ENCODE measurements around the gene MAP1S. TPM values are rescaled to one million over a fixed set of nuclear protein-coding genes. Genes with fewer than 3 reads are reported as not detected.

Gene MAP1S
- total and polyA plus RNA-seq, 8 donors, result 13.9 to 35.6 (median 22.3) TPM

GRCh38 chr19:17747205-17748098, 28.2 kb downstream of the MAP1S start:
- Histone ChIP-seq H3K36me3 (no peaks in the 10 kb centered on the region), H3K9me3 (no peaks in the 10 kb centered on the region), H3K4me1 (no peaks in the 10 kb centered on the region), H3K4me3 (peak overlapping the region; percentile 12 to 53 (median 30)), H3K27ac (no peak overlapping the region), H3K27me3 (no peaks in the 10 kb centered on the region)
- 7 to 11% methylated on average over 40 to 75 of the region's 75 CpGs for WGBS, 2 donors
- intact Hi-C loops (cut with DNase I), result no loop called here
- TF ChIP-seq CTCF (IDR thresholded peaks at IDR 0.05), result no peak
- peak; percentile 89 to 97 (median 93) for DNase-seq
- ATAC-seq, result peak; percentile 98 to 100 (median 100)
- FAIRE-seq, result no peak

- Histone ChIP-seq H3K36me3 (no peaks in the 10 kb centered on the region), H3K9me3 (no peaks in the 10 kb centered on the region), H3K27ac (no peak overlapping the region), H3K4me1 (no peaks in the 10 kb centered on the region), H3K27me3 (no peaks in the 10 kb centered on the region), H3K4me3 (no peak overlapping the region)
- WGBS, 2 donors, result 68 to 76% methylated on average over 6 of the region's 6 CpGs
- ATAC-seq (no peak), DNase-seq (no peak), FAIRE-seq (no peak)
- no peak for TF ChIP-seq CTCF (IDR thresholded peaks at IDR 0.05)
- intact Hi-C loops (cut with DNase I), result no loop called here
Measured at GRCh38 chr19:17748884-17749638, 29.8 kb downstream of the MAP1S start.

GRCh38 chr19:17749912-17750317, 30.6 kb downstream of the MAP1S start:
- no peaks in the 10 kb centered on the region for H3K4me1 ChIP-seq
- H3K27me3 ChIP-seq, result no peaks in the 10 kb centered on the region
- no peak for FAIRE-seq
- no peak for DNase-seq
- no peak for TF ChIP-seq CTCF (IDR thresholded peaks at IDR 0.05)
- intact Hi-C loops (cut with DNase I), result no loop called here
- H3K36me3 ChIP-seq, result no peaks in the 10 kb centered on the region
- WGBS, 2 donors, result 14 to 19% methylated on average over 8 of the region's 8 CpGs
- no peaks in the 10 kb centered on the region for H3K9me3 ChIP-seq
- no peak overlapping the region for H3K4me3 ChIP-seq
- no peak overlapping the region for H3K27ac ChIP-seq
- ATAC-seq, result no peak

- no peak for TF ChIP-seq CTCF (IDR thresholded peaks at IDR 0.05)
- Histone ChIP-seq H3K27ac (peak within 1 kb of the TSS in 1 of 4 donors; percentile 51), H3K27me3 (no peaks in the 10 kb centered on the region), H3K36me3 (no peaks in the 10 kb centered on the region), H3K4me3 (no peak within 1 kb of the TSS), H3K9me3 (no peaks in the 10 kb centered on the region), H3K4me1 (no peaks in the 10 kb centered on the region)
- ATAC-seq (peak in 2 of 4 donors; percentile 4 to 31), FAIRE-seq (no peak), DNase-seq (peak in 1 of 6 donors; percentile 50)
- 53 to 66% methylated on average over 28 of the region's 28 CpGs for WGBS, 2 donors
- intact Hi-C loops (cut with DNase I), result no loop called here
Measured at GRCh38 chr19:17751103-17751911, 32.0 kb downstream of the MAP1S start, which contains the start of gene FCHO1. TSS of gene FCHO1 (plus strand) at chr19:17751477. CDS start at chr19:17755165, 3,688 bp downstream.
